GM19025 (cell line): ENCODE data around the gene CEP164.
"Not testable (repeated sequence)": the region's sequence is repeated elsewhere in the genome, so short reads cannot be mapped to it uniquely, and the experiment has no call there.

ENCODE experiments used
- ATAC-seq: cut with Tn5 transposase; IDR thresholded peaks from one replicate; pipeline ENCODE4 v1.9.1; 2021; ENCODE audit warnings: mild to moderate bottlenecking, low read depth, moderate library complexity; ENCODE audit not compliant: unreplicated experiment

CEP164 gene

DNA sequence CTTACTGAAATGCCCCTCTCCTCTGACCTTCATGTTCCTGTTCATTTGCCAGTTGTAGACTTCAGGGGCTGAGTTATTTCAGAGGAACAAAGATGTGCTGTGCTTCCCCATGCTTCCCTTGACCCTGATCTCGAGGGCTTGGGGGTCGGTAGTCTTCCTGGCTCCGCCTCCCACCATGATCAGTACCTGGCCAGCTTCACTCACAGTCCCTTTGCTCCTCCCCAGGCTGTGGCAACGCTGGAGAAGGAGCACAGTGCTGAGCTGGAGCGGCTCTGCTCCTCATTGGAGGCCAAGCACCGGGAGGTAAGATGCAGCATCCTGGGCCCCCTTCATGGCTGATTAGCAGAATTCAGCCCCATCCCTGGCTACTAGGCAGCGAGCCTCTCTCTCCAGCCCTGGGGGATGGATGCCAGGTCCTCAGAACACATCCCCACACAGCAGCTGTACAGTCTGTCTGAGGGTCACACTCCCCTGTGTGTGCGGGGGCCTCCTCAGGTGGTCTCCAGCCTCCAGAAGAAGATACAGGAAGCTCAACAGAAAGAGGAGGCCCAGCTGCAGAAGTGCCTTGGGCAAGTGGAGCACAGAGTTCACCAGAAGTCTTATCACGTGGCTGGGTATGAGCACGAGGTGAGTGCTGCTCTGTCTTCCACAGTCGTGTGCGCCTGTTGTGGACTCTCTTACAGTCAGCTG lies 64.5 kb downstream of the CEP164 start:
- no peak for ATAC-seq

DNA sequence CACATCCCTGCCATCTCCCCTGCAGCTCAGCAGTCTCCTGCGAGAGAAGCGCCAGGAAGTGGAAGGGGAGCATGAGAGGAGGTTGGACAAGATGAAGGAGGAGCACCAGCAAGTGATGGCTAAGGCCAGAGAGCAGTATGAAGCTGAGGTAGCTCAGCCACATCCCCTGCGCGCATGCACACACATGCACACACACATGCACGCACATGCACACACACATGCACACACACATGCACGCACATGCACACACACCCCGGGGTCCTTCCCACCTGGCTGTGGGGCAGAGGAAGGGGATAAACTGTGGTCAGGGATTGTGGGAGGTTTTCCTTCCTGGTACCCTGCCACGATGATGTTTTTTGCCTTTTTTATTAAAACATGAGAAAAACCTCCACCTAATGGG lies 65.3 kb downstream of the CEP164 start:
- ATAC-seq: no peak

GRCh38 chr11:117394221-117394925 lies 66.7 kb downstream of the CEP164 start:
- ATAC-seq: no peak

- ATAC-seq: no peak
Observed at GRCh38 chr11:117395476-117395875, 67.8 kb downstream of the CEP164 start.

GRCh38 chr11:117396970-117397369 lies 69.3 kb downstream of the CEP164 start:
- ATAC-seq: no peak

DNA sequence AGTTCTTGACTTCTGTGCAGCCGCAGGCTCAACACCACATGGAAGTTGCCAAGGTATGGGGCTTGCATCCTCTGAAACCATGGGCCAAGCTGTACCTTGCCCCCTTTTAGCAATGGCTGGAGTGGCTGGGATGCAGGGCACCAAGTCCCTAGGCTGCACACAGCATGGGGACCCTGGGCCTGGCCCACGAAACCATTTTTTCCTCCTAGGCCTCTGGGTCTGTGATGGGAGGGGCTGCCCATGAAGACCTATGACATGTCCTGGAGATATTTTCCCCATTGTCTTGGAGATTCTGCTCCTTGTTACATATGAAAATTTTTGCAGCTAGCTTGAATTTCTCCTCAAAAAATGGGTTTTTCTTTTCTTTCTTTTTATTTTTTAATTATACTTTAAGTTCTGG lies 71.0 kb downstream of the CEP164 start:
- not testable (repeated sequence) for ATAC-seq

DNA sequence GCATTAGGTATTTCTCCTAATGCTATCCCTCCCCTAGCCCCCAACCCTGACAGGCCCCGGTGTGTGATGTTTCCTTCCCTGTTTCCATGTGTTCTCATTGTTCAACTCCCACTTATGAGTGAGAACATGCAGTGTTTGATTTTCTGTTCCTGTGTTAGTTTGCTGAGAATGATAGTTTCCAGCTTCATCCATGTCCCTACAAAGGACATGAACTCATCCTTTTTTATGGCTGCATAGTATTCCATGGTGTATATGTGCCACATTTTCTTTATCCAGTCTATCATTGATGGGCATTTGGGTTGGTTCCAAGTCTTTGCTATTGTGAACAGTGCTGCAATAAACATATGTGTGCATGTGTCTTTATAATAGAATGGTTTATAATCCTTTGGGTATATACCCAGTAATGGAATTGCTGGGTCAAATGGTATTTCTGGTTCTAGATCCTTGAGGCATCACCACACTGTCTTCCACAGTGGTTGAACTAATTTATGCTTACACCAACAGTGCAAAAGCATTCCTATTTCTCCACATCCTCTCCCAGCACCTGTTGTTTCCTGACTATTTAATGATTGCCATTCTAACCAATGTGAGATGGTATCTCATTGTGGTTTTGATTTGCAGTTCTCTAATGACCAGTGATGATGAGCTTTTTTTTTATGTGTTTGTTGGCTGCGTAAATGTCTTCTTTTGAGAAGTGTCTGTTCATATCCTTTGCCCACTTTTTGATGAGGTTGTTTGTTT lies 71.6 kb downstream of the CEP164 start:
- ATAC-seq: not testable (repeated sequence)

GRCh38 chr11:117405898-117406297 lies 78.2 kb downstream of the CEP164 start:
- not testable (repeated sequence) for ATAC-seq

DNA sequence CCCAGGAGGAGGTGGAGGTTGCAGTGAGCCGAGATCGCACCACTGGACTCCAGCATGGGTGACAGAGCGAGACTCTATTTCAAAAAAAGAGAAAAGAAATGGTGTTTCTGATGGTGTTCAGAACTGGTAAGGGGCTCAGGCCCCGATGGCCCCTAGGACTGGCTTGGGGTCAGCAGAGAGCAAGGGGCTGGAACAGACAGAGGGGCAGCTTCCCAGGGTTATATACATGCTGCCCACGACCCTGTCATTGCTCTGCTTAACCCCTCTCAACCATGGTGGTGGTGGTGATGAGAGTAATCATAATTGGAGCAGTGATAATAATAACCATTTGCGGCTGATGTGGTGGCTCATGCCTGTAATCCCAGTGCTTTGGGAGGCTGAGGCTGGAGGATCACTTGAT lies 79.4 kb downstream of the CEP164 start:
- no peak for ATAC-seq

- no peak for ATAC-seq
Observed at GRCh38 chr11:117408356-117408755, 80.7 kb downstream of the CEP164 start.

GRCh38 chr11:117409511-117409910 lies 81.9 kb downstream of the CEP164 start:
- ATAC-seq: no peak

GRCh38 chr11:117410238-117410637 lies 82.6 kb downstream of the CEP164 start:
- no peak for ATAC-seq

DNA sequence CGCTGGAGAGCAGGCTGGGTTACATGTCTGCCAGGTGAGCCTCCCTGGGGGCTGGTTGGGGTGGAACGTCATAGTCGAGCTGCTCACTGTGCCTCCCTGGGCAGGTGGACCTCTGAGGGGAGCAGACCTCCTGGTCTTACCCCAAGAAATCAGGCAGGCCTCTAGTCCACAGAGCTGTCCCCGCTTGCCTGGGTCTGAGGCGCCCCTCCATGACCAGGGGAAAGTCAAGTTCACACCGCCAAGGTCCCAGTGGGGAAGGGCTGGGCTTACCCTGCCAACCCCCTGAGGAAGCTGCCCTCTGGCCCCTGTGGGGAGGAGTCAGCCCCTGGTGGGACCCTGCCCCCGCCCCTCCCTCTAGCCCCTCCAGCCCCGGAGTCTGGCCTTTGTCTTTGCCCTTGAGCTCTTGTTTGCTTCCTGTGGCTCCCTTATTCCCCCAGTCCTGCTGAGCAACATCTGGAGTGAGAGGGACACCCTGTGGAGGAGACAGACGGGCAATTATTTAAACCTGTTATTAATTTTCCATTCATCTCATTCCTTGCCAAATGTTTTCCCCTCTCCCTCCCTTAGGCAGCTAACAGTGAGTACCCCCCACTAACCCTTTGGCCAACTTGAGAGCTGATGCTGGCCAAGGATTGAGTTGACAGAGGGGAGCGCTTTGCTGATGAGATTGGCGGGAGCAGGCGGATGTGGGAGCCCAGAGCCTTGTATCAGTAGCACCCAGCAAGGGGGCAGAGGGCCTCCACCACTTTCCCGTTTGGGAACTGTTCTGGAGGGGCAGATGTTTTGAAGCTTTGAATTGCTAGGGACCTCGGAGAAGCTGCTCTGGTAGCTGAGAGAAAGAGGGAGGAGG lies 83.4 kb downstream of the CEP164 start:
- ATAC-seq: no peak

DNA sequence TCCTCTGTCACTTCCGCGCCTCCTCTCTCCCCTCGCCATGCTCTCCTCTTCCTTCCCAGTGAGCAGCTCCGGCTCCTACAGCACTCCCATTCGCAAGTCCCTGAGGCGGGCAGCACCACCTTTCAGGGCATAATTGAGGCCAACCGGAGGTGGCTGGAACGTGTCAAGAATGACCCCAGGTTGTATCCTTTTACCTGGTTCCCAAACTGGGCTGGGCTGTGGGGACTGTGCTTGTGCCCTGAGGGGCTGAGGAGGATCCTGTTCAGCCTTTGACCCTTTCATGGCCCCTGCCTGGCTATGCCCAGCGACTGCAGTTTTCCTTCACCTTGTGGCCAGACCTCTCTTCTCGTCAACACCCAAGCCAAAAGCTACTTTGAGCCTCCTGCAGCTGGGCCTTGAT lies 84.1 kb downstream of the CEP164 start:
- ATAC-seq: no peak

GRCh38 chr11:117412176-117412575 lies 84.5 kb downstream of the CEP164 start:
- no peak for ATAC-seq

- no peak for ATAC-seq
Observed at GRCh38 chr11:117412653-117413275, 85.1 kb downstream of the CEP164 start.

DNA sequence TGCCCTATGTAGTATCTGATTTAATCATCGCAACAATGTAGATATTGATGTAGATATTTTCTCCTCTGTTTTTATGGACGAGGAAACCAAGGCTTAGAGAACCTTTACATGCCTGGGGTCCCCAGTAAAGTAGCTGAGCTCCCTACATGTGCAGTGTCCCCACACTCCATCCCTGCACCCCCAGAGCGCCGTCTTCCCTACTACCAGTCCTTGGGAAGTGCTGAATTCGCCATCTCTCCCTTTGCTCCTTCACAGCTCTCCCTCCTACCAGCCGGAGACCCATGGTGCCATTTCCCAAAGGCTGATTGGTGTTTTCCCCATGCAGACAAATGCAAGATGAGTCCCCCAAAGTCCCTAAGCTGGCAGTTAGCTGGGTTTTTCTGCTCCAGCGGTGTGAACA lies 86.0 kb downstream of the CEP164 start:
- no peak for ATAC-seq

DNA sequence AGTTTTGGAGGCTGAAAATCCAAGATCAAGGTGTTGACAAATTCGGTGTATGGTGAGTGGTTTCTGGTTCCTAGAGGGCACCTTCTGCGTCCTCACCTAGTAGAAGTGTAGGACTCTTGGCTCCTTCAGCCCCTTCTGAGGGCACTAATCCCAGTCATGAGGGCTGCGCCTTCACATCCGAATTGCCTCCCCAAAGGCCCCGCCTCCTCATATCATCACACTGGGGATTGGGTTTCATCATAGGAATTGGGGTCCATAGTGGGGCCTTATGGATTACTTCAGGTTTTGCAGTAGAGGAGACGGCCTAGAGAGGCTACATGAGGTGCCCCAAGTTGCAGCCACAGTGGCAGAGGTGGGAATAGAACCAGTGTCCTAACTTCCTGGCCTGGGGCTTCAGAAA lies 87.1 kb downstream of the CEP164 start:
- ATAC-seq: no peak

DNA sequence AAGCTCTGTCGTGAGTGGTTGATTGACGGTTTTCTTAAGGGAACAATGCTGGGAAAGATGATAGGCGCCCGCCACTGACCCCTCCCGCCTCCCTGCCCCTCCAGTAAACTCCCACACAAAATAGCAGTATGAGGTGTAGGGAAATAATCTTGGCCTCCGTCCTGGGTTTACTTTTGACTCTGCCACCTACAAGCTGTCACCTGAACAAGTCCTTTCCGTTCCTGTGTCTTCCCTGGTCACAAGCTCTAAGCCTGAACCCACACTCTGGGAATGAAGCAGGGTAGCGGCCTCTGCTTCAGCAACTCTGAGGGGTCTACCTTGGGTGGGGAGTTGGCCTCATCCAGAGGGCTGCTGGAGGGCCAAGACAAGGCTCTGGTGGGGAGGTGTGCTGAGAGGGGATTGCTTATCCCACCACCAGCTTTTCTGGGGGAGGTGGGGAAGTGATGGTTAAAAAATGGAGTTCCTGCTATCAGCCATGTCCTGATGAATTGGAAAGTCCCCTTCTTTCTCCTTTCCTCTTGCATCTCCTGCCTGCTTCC lies 87.8 kb downstream of the CEP164 start:
- no peak for ATAC-seq

- no peak for ATAC-seq
Observed at GRCh38 chr11:117417342-117417741, 89.7 kb downstream of the CEP164 start.
